Ammon's horn (tissue), 1 donor: ENCODE data around the gene MEGF6.

Experiments used
- DNase-seq: peaks from one replicate; pipeline ENCODE4 v3.0.0-alpha.2; 2016; ENCODE audit warnings: low spot score

MEGF6 gene

DNA sequence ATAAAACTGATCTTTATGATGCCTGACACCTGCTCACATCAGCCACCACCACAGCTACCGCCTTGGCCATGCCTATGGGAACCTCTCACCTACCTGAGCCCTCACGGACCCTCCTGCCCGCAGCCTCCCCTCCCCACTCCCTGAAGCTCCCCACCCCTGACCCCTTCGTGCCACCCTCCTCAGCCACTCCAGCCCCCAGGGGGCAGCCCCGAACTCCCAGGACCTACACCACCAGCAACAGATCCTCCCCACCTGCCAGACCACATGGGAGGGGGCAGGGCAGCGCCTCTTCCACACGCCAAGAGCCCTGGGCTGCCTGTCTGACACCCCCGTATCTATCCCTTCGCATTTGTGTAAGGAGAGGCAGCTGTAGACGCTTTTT lies 171.0 kb downstream of the MEGF6 start:
- no peak for DNase-seq
